Liver (tissue), 9 donors: Measurements from ENCODE around the gene SLX1A. TPM values are rescaled to one million over a fixed set of nuclear protein-coding genes. Genes with fewer than 3 reads are reported as not detected.

Source experiments
- DNase-seq: peaks from one replicate; pipeline ENCODE4 v3.0.0-alpha.2; 2017; ENCODE audit warnings: low spot score
- H3K27ac ChIP-seq, 2 donors: one replicate each; pipeline ENCODE4 v1.7.0; 2013; ENCODE audit warnings: inconsistent platforms in 2 of 2, low read length in 2 of 2, control low read depth in 1 of 2, low read depth in 1 of 2, mild to moderate bottlenecking in 1 of 2
- H3K27me3 ChIP-seq, 4 donors: one replicate each; pipeline versions ENCODE4 v1.6.1 to v1.7.0; 2013; ENCODE audit warnings: low read length in 3 of 4, inconsistent platforms in 1 of 4, mild to moderate bottlenecking in 1 of 4, moderate library complexity in 1 of 4; ENCODE audit not compliant: control insufficient read depth in 4 of 4, insufficient read depth in 4 of 4
- H3K36me3 ChIP-seq, 4 donors: one replicate each; pipeline versions ENCODE4 v1.6.1 to v1.7.0; 2013; ENCODE audit warnings: low read length in 3 of 4, mild to moderate bottlenecking in 3 of 4, low read depth in 1 of 4, moderate library complexity in 1 of 4; ENCODE audit not compliant: control insufficient read depth in 4 of 4, insufficient read depth in 3 of 4
- H3K4me1 ChIP-seq, 4 donors: one replicate each; pipeline versions ENCODE4 v1.6.1 to v1.7.0; 2013; ENCODE audit warnings: low read length in 3 of 4, mild to moderate bottlenecking in 3 of 4, moderate library complexity in 1 of 4; ENCODE audit not compliant: control insufficient read depth in 4 of 4, insufficient read depth in 4 of 4
- H3K4me3 ChIP-seq, 3 donors: one replicate each; pipeline versions ENCODE4 v1.6.1 to v1.7.0; 2013; ENCODE audit warnings: low read length in 3 of 3, control low read depth in 1 of 3, low read depth in 1 of 3, mild to moderate bottlenecking in 1 of 3
- H3K9ac ChIP-seq, 2 donors: one replicate each; pipeline ENCODE4 v1.7.0; 2013; ENCODE audit warnings: low read length in 2 of 2, mild to moderate bottlenecking in 2 of 2, moderate library complexity in 2 of 2, control low read depth in 1 of 2, low read depth in 1 of 2
- H3K9me3 ChIP-seq, 4 donors: one replicate each; pipeline versions ENCODE4 v1.6.1 to v1.7.0; 2013; ENCODE audit warnings: low read length in 3 of 4; ENCODE audit not compliant: control insufficient read depth in 4 of 4
- ATF3 ChIP-seq: IDR thresholded peaks from 2 replicates; pipeline ENCODE4 v1.6.1; 2016; ENCODE audit warnings: antibody characterized with exemption
- CTCF ChIP-seq: fragments of 150-350 bp; IDR thresholded peaks from 2 replicates; pipeline ENCODE4 v1.5.1; 2017; ENCODE audit warnings: improper control_type of control experiment, low read depth, low read length; ENCODE audit not compliant: missing input control
- EGR1 ChIP-seq, 2 donors: IDR thresholded peaks; 2 replicates each; pipeline ENCODE4 v1.6.1; 2016 to 2018; ENCODE audit warnings: antibody characterized with exemption in 2 of 2, low read depth in 2 of 2
- FOXA1 ChIP-seq: IDR thresholded peaks from 2 replicates; pipeline ENCODE4 v1.6.1; 2016; ENCODE audit warnings: antibody characterized with exemption
- FOXA2 ChIP-seq: IDR thresholded peaks from 2 replicates; pipeline ENCODE4 v1.6.1; 2016; ENCODE audit warnings: antibody characterized with exemption
- GABPA ChIP-seq, 2 donors: IDR thresholded peaks in 1 of 2; conservative IDR thresholded peaks in 1 of 2; 2 replicates each; pipeline ENCODE4 v1.6.1; 2016; ENCODE audit warnings: antibody characterized with exemption in 2 of 2, mild to moderate bottlenecking in 1 of 2, moderate library complexity in 1 of 2
- HNF4A ChIP-seq, 2 donors: conservative IDR thresholded peaks; 2 replicates each; pipeline ENCODE4 v1.6.1; 2016; ENCODE audit warnings: antibody characterized with exemption in 2 of 2, mild to moderate bottlenecking in 2 of 2
- HNF4G ChIP-seq: IDR thresholded peaks from 2 replicates; pipeline ENCODE4 v1.6.1; 2016; ENCODE audit warnings: antibody characterized with exemption
- JUND ChIP-seq, 2 donors: IDR thresholded peaks; 2 replicates each; pipeline ENCODE4 v1.6.1; 2016; ENCODE audit warnings: antibody characterized with exemption in 2 of 2
- MAX ChIP-seq: IDR thresholded peaks from 2 replicates; pipeline ENCODE4 v1.6.1; 2016; ENCODE audit warnings: antibody characterized with exemption
- NR2F2 ChIP-seq: IDR thresholded peaks from 2 replicates; pipeline ENCODE4 v1.6.1; 2016; ENCODE audit warnings: antibody characterized with exemption
- RAD21 ChIP-seq, 2 donors: IDR thresholded peaks; 2 replicates each; pipeline ENCODE4 v1.6.1; 2016; ENCODE audit warnings: antibody characterized with exemption in 2 of 2, mild to moderate bottlenecking in 2 of 2
- REST ChIP-seq: IDR thresholded peaks from 2 replicates; pipeline ENCODE4 v1.6.1; 2016; ENCODE audit warnings: antibody characterized with exemption, mild to moderate bottlenecking
- RXRA ChIP-seq, 2 donors: IDR thresholded peaks; 2 replicates each; pipeline ENCODE4 v1.6.1; 2017 to 2018; ENCODE audit warnings: antibody characterized with exemption in 2 of 2, mild to moderate bottlenecking in 1 of 2
- SP1 ChIP-seq: IDR thresholded peaks from 2 replicates; pipeline ENCODE4 v1.6.1; 2018; ENCODE audit warnings: antibody characterized with exemption, mild to moderate bottlenecking
- TAF1 ChIP-seq: conservative IDR thresholded peaks from 2 replicates; pipeline ENCODE4 v1.6.1; 2016; ENCODE audit warnings: antibody characterized with exemption, mild to moderate bottlenecking
- YY1 ChIP-seq: IDR thresholded peaks from 2 replicates; pipeline ENCODE4 v1.6.1; 2016; ENCODE audit warnings: antibody characterized with exemption, mild to moderate bottlenecking
- ZBTB33 ChIP-seq: IDR thresholded peaks from 2 replicates; pipeline ENCODE4 v1.6.1; 2016; ENCODE audit warnings: antibody characterized with exemption
- WGBS: extraction: QIAGEN DNeasy Blood & Tissue Kit; methylation state at CpG from one replicate; pipeline ENCODE4 v1.1.7; 2013; 5-methylcytosine and 5-hydroxymethylcytosine counted together
- polyA plus RNA-seq, 2 donors: library from polyadenylated mRNA; stranded (reverse) in 1 of 2; unstranded in 1 of 2; fragments of 200-250 nt in 1 of 2; fragments of >200 nt in 1 of 2; fragmentation: Nextera tagmentation in 1 of 2; extraction: Ambion mirVana in 1 of 2; gene quantifications; one replicate each; pipeline versions ENCODE4 v1.2.1 to v1.2.3, GENCODE V29; 2013 to 2015
- total RNA-seq, 2 donors: library from RNA; depleted of rRNA; stranded (reverse); fragments of >200 nt; gene quantifications; one replicate each; pipeline ENCODE4 v1.2.3, GENCODE V29; 2014
- donor health status: healthy.
- donor health status: healthy.
- donor health status: healthy.
- donor health status: healthy.
- donor health status: healthy.

Gene SLX1A
- total and polyA plus RNA-seq, 4 donors = 37.1 to 55.2 (median 42.0) TPM

GRCh38 chr16:30179931-30180330, 13.7 kb upstream of the SLX1A start:
- WGBS = 97% methylated on average over 9 of the region's 9 CpGs
- H3K36me3 ChIP-seq = no peaks in the 10 kb centered on the region

GRCh38 chr16:30180741-30181140, 12.9 kb upstream of the SLX1A start:
- DNase-seq = no peak
- H3K9me3 ChIP-seq = no peaks in the 10 kb centered on the region
- TF ChIP-seq SP1 (no peak), NR2F2 (no peak), JUND (IDR thresholded peaks at IDR 0.05) (no peak), FOXA2 (no peak)
- no peak overlapping the region for H3K4me3 ChIP-seq
- H3K4me1 ChIP-seq = peaks cover 0 to 11% (median 2%) of the 10 kb centered on the region in 4 donors
- no peaks in the 10 kb centered on the region for H3K27me3 ChIP-seq
- 71% methylated on average over 3 of the region's 3 CpGs for WGBS
- H3K9ac ChIP-seq = no peak overlapping the region
- no peak overlapping the region for H3K27ac ChIP-seq
- no peaks in the 10 kb centered on the region for H3K36me3 ChIP-seq

More at GRCh38 chr16:30179931-30180330, 13.7 kb upstream of the SLX1A start:
- Histone ChIP-seq H3K4me1 (peaks cover 0 to 11% (median 2%) of the 10 kb centered on the region in 4 donors), H3K27me3 (no peaks in the 10 kb centered on the region), H3K27ac (no peak overlapping the region), H3K9ac (no peak overlapping the region), H3K9me3 (no peaks in the 10 kb centered on the region), H3K4me3 (no peak overlapping the region)
- no peak for TF ChIP-seq FOXA2
- no peak for TF ChIP-seq MAX
- TF ChIP-seq FOXA1 = no peak
- TF ChIP-seq YY1 = no peak
- no peak for TF ChIP-seq RAD21 (IDR thresholded peaks at IDR 0.05)
- TF ChIP-seq EGR1 (IDR thresholded peaks at IDR 0.05; ENCODE audit: low read depth in 2 of 2) = no peak
- TF ChIP-seq ZBTB33 = no peak
- TF ChIP-seq HNF4A (conservative IDR thresholded peaks at IDR 0.05) = no peak
- DNase-seq = no peak

- Histone ChIP-seq H3K27ac (peak within 1 kb of the TSS; percentile 62 to 67), H3K9me3 (no peaks in the 10 kb centered on the region), H3K9ac (peak within 1 kb of the TSS; percentile 10 to 39), H3K4me3 (peak within 1 kb of the TSS; percentile 41 to 66 (median 64)), H3K36me3 (peaks cover 0 to 2% (median 0%) of the 10 kb centered on the region in 4 donors), H3K4me1 (peaks cover 0 to 18% (median 2%) of the 10 kb centered on the region in 4 donors), H3K27me3 (no peaks in the 10 kb centered on the region)
- DNase-seq = peak; percentile 72
- 4% methylated on average over 81 of the region's 81 CpGs for WGBS
- TF ChIP-seq TAF1 (no peak), ATF3 (no peak), GABPA (IDR thresholded peaks at IDR 0.05 in 1 of 2, conservative IDR thresholded peaks at IDR 0.05 in 1 of 2) (no peak), REST (no peak), RXRA (IDR thresholded peaks at IDR 0.05) (no peak), HNF4A (conservative IDR thresholded peaks at IDR 0.05) (no peak), NR2F2 (no peak), YY1 (no peak), HNF4G (no peak), FOXA2 (no peak), CTCF (no peak), MAX (no peak), SP1 (no peak)
Observed at GRCh38 chr16:30183233-30184095, 10.2 kb upstream of the SLX1A start, which contains the start of gene CORO1A. Gene CORO1A, plus strand, starts transcription at chr16:30183602. Its CDS starts 1,608 bp downstream, at chr16:30185210.
